Pancreas (tissue), 10 donors: ENCODE results near the gene SEMA3D. TPM values are rescaled to one million over a fixed set of nuclear protein-coding genes. Genes with fewer than 3 reads are reported as not detected.
A peak's percentile ranks its signal among the peaks of the same experiment; 100 is the strongest.

Experiments used
- ATAC-seq, 4 donors: fragments of 200-7000 bp; cut with Tn5 transposase; one replicate each; pipeline versions ENCODE4 v1.8.0 to v1.9.1; 2020; ENCODE audit warnings: mild to moderate bottlenecking in 4 of 4, moderate library complexity in 4 of 4
- DNase-seq, 6 donors: peaks; one replicate each; pipeline ENCODE4 v3.0.0-alpha.2; 2020
- FAIRE-seq: peaks from 2 replicates; lab custom pipeline; 2012; peaks lifted over from hg19 to GRCh38; lab: Jason Lieb, UNC
- H3K27ac ChIP-seq, 4 donors: fragments of 200-600 bp; sonication (generic); 1 replicate in 3 of 4; 2 replicates in 1 of 4; pipeline versions ENCODE4 v1.5.0 to v1.8.0; 2020
- H3K27me3 ChIP-seq, 4 donors: fragments of 200-600 bp; one replicate each; pipeline ENCODE4 v1.8.0; 2021
- H3K36me3 ChIP-seq, 3 donors: fragments of 200-600 bp; sonication (generic) in 1 of 3; one replicate each; pipeline versions ENCODE4 v1.5.0 to v1.8.0; 2020 to 2021
- H3K4me1 ChIP-seq, 3 donors: fragments of 200-600 bp; one replicate each; pipeline ENCODE4 v1.8.0; 2021
- H3K4me3 ChIP-seq, 4 donors: fragments of 200-600 bp; sonication (generic) in 2 of 4; one replicate each; pipeline versions ENCODE4 v1.5.0 to v1.8.0; 2020 to 2021
- H3K9me3 ChIP-seq, 4 donors: fragments of 200-600 bp; one replicate each; pipeline ENCODE4 v1.8.0; 2021
- CTCF ChIP-seq, 4 donors: fragments of 200-600 bp; sonication (generic) in 3 of 4; IDR thresholded peaks; one replicate each; pipeline versions ENCODE4 v1.5.0 to v1.8.0; 2021; ENCODE audit warnings: antibody characterized with exemption in 4 of 4
- WGBS, 2 donors: extraction: QIAGEN DNeasy Blood & Tissue Kit; methylation state at CpG; one replicate each; pipeline ENCODE4 v1.1.7; 2013; 5-methylcytosine and 5-hydroxymethylcytosine counted together
- intact Hi-C, 3 donors: fragments of 100-400 bp; cut with DNase I; formaldehyde crosslinking; loops; one replicate each; pipeline versions ENCODE4 v1.11.1 to v1.14.2; 2022
- polyA plus RNA-seq, 2 donors: library from polyadenylated mRNA; stranded (reverse); fragments of 200-250 nt; gene quantifications; one replicate each; pipeline ENCODE4 v1.2.3, GENCODE V29; 2013
- total RNA-seq, 6 donors: library from RNA; stranded (reverse); fragmentation: NEBNext Ultra II Directional in 4 of 6; extraction: Animal tissue kit (Norgen Biotek cat#: 25700) in 4 of 6; gene quantifications; one replicate each; pipeline versions ENCODE4 v1.2.1 to v1.2.4, GENCODE V29; 2021 to 2023
- donor health status: healthy with polysubstance abuse.
- donor health status: DM: no; HTN: no; CAD: no; lungs with moderate emphysema.
- donor health status: DM: no; HTN: no; CAD: no.
- donor health status: control.
- donor health status: control.
- donor health status: Bipolar disorder and iron deficiency.
- donor health status: DM: yes; HTN: yes; CAD: no.
- donor health status: DM: no; HTN: no; CAD: no.
- donor health status: DM: no; HTN: no; CAD: no.
- donor health status: DM: yes; HTN: yes; CAD: no.

The SEMA3D gene
- total and polyA plus RNA-seq, 8 donors: 0.14 to 0.28 (median 0.19) TPM

- no peaks in the 10 kb centered on the region for H3K27me3 ChIP-seq
- H3K36me3 ChIP-seq: no peaks in the 10 kb centered on the region
- H3K4me3 ChIP-seq: no peak overlapping the region
- no peak overlapping the region for H3K27ac ChIP-seq
- ATAC-seq (peak in 3 of 4 donors; percentile 52 to 68 (median 61)), DNase-seq (no peak), FAIRE-seq (no peak)
- no peak for TF ChIP-seq CTCF (IDR thresholded peaks at IDR 0.05)
- H3K9me3 ChIP-seq: no peaks in the 10 kb centered on the region
- 21 to 22% methylated on average over 1 of the region's 1 CpG for WGBS, 2 donors
- peaks cover 0 to 11% (median 10%) of the 10 kb centered on the region in 3 donors for H3K4me1 ChIP-seq
- intact Hi-C loops: no loop called here
Observed at GRCh38 chr7:84971360-84971759, 215.5 kb downstream of the SEMA3D start.

- intact Hi-C loops: no loop called here
- Histone ChIP-seq H3K27ac (no peak overlapping the region), H3K4me1 (peaks cover 0 to 11% (median 10%) of the 10 kb centered on the region in 3 donors), H3K4me3 (no peak overlapping the region), H3K36me3 (no peaks in the 10 kb centered on the region), H3K27me3 (no peaks in the 10 kb centered on the region), H3K9me3 (no peaks in the 10 kb centered on the region)
- DNase-seq (no peak), ATAC-seq (no peak), FAIRE-seq (no peak)
- TF ChIP-seq CTCF (IDR thresholded peaks at IDR 0.05): no peak
Observed at GRCh38 chr7:84970670-84971069, 216.2 kb downstream of the SEMA3D start.

- DNase-seq: no peak
- FAIRE-seq: no peak
- H3K4me3 ChIP-seq: no peak overlapping the region
- no peaks in the 10 kb centered on the region for H3K27me3 ChIP-seq
- intact Hi-C loops: no loop called here
- H3K27ac ChIP-seq: no peak overlapping the region
- no peaks in the 10 kb centered on the region for H3K36me3 ChIP-seq
- ATAC-seq: no peak
- H3K9me3 ChIP-seq: no peaks in the 10 kb centered on the region
- no peak for TF ChIP-seq CTCF (IDR thresholded peaks at IDR 0.05)
- WGBS, 2 donors: 11 to 18% methylated on average over 5 of the region's 5 CpGs
- H3K4me1 ChIP-seq: no peaks in the 10 kb centered on the region
Observed at GRCh38 chr7:84953234-84953633, 233.6 kb downstream of the SEMA3D start.

GRCh38 chr7:84950836-84951235, 236.0 kb downstream of the SEMA3D start:
- TF ChIP-seq CTCF (IDR thresholded peaks at IDR 0.05): no peak
- ATAC-seq (no peak), FAIRE-seq (no peak), DNase-seq (no peak)
- Histone ChIP-seq H3K36me3 (no peaks in the 10 kb centered on the region), H3K27ac (no peak overlapping the region), H3K27me3 (no peaks in the 10 kb centered on the region), H3K4me1 (no peaks in the 10 kb centered on the region), H3K4me3 (no peak overlapping the region), H3K9me3 (no peaks in the 10 kb centered on the region)
- intact Hi-C loops: no loop called here

GRCh38 chr7:84949501-84949900, 237.4 kb downstream of the SEMA3D start:
- ATAC-seq (no peak), FAIRE-seq (no peak)
- 67 to 77% methylated on average over 2 of the region's 2 CpGs for WGBS, 2 donors

More at GRCh38 chr7:84949501-84949900, 237.4 kb downstream of the SEMA3D start:
- no peak for TF ChIP-seq CTCF (IDR thresholded peaks at IDR 0.05)
- DNase-seq: no peak
- no peaks in the 10 kb centered on the region for H3K36me3 ChIP-seq
- no peaks in the 10 kb centered on the region for H3K27me3 ChIP-seq
- H3K27ac ChIP-seq: no peak overlapping the region
- H3K9me3 ChIP-seq: no peaks in the 10 kb centered on the region
- intact Hi-C loops: no loop called here
- H3K4me3 ChIP-seq: no peak overlapping the region
- no peaks in the 10 kb centered on the region for H3K4me1 ChIP-seq
